ENCODE results near the gene CDH26. TPM values are rescaled to one million over a fixed set of nuclear protein-coding genes. Genes with fewer than 3 reads are reported as not detected.

CDH26 gene
- total and polyA plus RNA-seq, 9 of the 15 experiments (the other 6 are each of a cell fraction or from before 2014, with no cell fraction given), result 0.07 to 0.13 (median 0.10) TPM; not detected in 4

GRCh38 chr20:59931511-59932312, 26.5 kb upstream of the CDH26 start:
- in situ Hi-C loops (cut with MboI), result no loop called here
- CTCF ChIA-PET (ENCODE audit: low intra/inter-chr PET ratio), result no interaction called here
- no peak for DNase-seq (ENCODE audit: extremely low read depth in 1 of 4, low spot score in 3 of 4)
- BruUV-seq (replicated peaks), result no TSS peak
- WGBS (ENCODE audit: insufficient coverage, low coverage, missing lambda C conversion rate), result 27% methylated on average over 9 of the region's 9 CpGs
- no peaks in the 10 kb centered on the region for H3K36me3 ChIP-seq (ENCODE audit: control insufficient read depth, insufficient read depth, low read length)
- no peaks in the 10 kb centered on the region for H3K9me3 ChIP-seq (replicated peaks; ENCODE audit: control insufficient read depth, insufficient read depth, low read depth, low read length)
- H4K20me1 ChIP-seq (replicated peaks; ENCODE audit: control insufficient read depth, insufficient read depth, low read length), result no peaks in the 10 kb centered on the region
- no peak overlapping the region for H2AFZ ChIP-seq (ENCODE audit: low read depth, low read length)
- H3K4me1 ChIP-seq (replicated peaks in 1 of 2; ENCODE audit: control insufficient read depth in 2 of 2, insufficient read depth in 2 of 2, low read length in 2 of 2), result peaks cover 0 to 19% of the 10 kb centered on the region in 2 experiments; a peak in 2 of 5 replicates
- H3K4me2 ChIP-seq (ENCODE audit: insufficient read depth, low read length), result no peak overlapping the region
- H3K27ac ChIP-seq (ENCODE audit: extremely low read depth, low read depth, low read length), result no peak overlapping the region
- no peak overlapping the region for H3K9ac ChIP-seq (ENCODE audit: insufficient read depth in 1 of 2, low read depth in 2 of 2, low read length in 2 of 2)
- H3K79me2 ChIP-seq (ENCODE audit: control insufficient read depth, insufficient read depth, low read length), result no peaks in the 10 kb centered on the region
- FAIRE-seq, result peak; percentile 19
- POLR2A ChIA-PET, result no interaction called here
- no peaks in the 10 kb centered on the region for H3K27me3 ChIP-seq (ENCODE audit: control insufficient read depth in 2 of 2, insufficient read depth in 2 of 2, low read length in 2 of 2)
- H3K9me1 ChIP-seq (ENCODE audit: control insufficient read depth, insufficient read depth, low read length), result no peaks in the 10 kb centered on the region
- intact Hi-C loops (cut with micrococcal nuclease), result no loop called here
- ATAC-seq, result no peak
- H3K4me3 ChIP-seq, result no peak overlapping the region
- TF ChIP-seq NFIX (CRISPR knock-in tag; IDR thresholded peaks at IDR 0.05; ENCODE audit: low read depth) (no peak), ZBTB34 (CRISPR knock-in tag; IDR thresholded peaks at IDR 0.05) (no peak), ZNF785 (CRISPR knock-in tag; IDR thresholded peaks at IDR 0.05) (no peak), HDAC6 (IDR thresholded peaks at IDR 0.05; ENCODE audit: low read depth, low read length) (no peak), ZNF639 (CRISPR knock-in tag; conservative IDR thresholded peaks at IDR 0.05 in 1 of 2, IDR thresholded peaks at IDR 0.05 in 1 of 2) (no peak), BRF2 (IDR thresholded peaks at IDR 0.05; ENCODE audit: borderline replicate concordance, insufficient read depth, insufficient read length) (no peak)
